Lower leg skin (tissue), 3 donors: Measurements from ENCODE around the gene MAP9.

ENCODE experiments used
- CTCF ChIP-seq, 3 donors: fragments of 450-650 bp; IDR thresholded peaks; one replicate each; pipeline ENCODE4 v1.5.1; 2016; ENCODE audit warnings: antibody characterized with exemption in 3 of 3, mild to moderate bottlenecking in 3 of 3, moderate library complexity in 2 of 3
- POLR2A ChIP-seq, 2 donors: fragments of 450-650 bp; IDR thresholded peaks; one replicate each; pipeline ENCODE4 v1.6.1; 2016 to 2017; ENCODE audit warnings: antibody characterized with exemption in 2 of 2, mild to moderate bottlenecking in 1 of 2, moderate library complexity in 1 of 2

DNA sequence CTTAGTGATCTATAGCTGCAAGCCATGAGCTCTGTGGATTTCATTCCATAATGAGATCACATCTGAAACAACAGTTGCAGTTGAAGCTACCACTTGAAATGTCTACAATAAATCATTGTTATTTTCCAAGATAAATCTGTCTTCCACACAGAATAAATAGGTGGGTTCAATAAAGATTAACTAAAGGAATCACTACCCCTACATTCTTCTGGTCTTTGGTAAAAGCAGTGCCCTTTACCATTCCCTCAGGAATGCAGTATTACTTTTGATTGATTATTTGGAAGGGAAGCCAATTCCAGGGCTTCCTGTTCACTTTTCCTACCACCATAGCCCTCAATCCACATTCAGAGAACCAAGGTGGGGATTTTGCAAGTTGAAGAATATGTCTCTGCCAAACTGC, 38.9 kb upstream of the MAP9 start:
- TF ChIP-seq POLR2A (IDR thresholded peaks at IDR 0.05) (no peak), CTCF (IDR thresholded peaks at IDR 0.05) (no peak)
